ENCODE measurements around the gene ARAP1.

The ARAP1 gene

GRCh38 chr11:72703267-72704008, 48.8 kb downstream of the ARAP1 start:
- DNase-seq = peak in 7 of 14 donors; percentile 9 to 53 (median 34)

GRCh38 chr11:72702577-72703241, 49.5 kb downstream of the ARAP1 start:
- no peak for DNase-seq

- DNase-seq = peak in 1 of 14 donors; percentile 11
These were observed 50.1 kb downstream of the ARAP1 start for GRCh38 chr11:72702096-72702495.

GRCh38 chr11:72701466-72701865, 50.7 kb downstream of the ARAP1 start:
- DNase-seq = no peak

- no peak for DNase-seq
These were observed 52.1 kb downstream of the ARAP1 start for GRCh38 chr11:72700146-72700545.

GRCh38 chr11:72697814-72698213, 54.4 kb downstream of the ARAP1 start:
- no peak for DNase-seq

- no peak for DNase-seq
These were observed 55.1 kb downstream of the ARAP1 start for GRCh38 chr11:72696866-72697700.

GRCh38 chr11:72695354-72695753, 56.9 kb downstream of the ARAP1 start:
- no peak for DNase-seq

- DNase-seq = no peak
These were observed 58.8 kb downstream of the ARAP1 start for GRCh38 chr11:72693271-72693968.

- DNase-seq = no peak
These were observed 59.5 kb downstream of the ARAP1 start for GRCh38 chr11:72692498-72693237.

GRCh38 chr11:72690166-72690565, 62.0 kb downstream of the ARAP1 start:
- DNase-seq = no peak

- DNase-seq = no peak
These were observed 63.3 kb downstream of the ARAP1 start for GRCh38 chr11:72688929-72689328.

- no peak for DNase-seq
These were observed 63.7 kb downstream of the ARAP1 start for GRCh38 chr11:72688486-72688885.

- no peak for DNase-seq
These were observed 64.9 kb downstream of the ARAP1 start for GRCh38 chr11:72687326-72687725.

- DNase-seq = no peak
These were observed 65.5 kb downstream of the ARAP1 start for GRCh38 chr11:72686639-72687220.

GRCh38 chr11:72685560-72686480, 66.4 kb downstream of the ARAP1 start:
- no peak for DNase-seq

GRCh38 chr11:72684236-72684912, 67.8 kb downstream of the ARAP1 start:
- DNase-seq = peak in 3 of 14 donors; percentile 10 to 25 (median 21)

- peak in 9 of 14 donors; percentile 12 to 61 (median 37) for DNase-seq
These were observed 68.4 kb downstream of the ARAP1 start for GRCh38 chr11:72683782-72684200.

- DNase-seq = no peak
These were observed 69.4 kb downstream of the ARAP1 start for GRCh38 chr11:72682858-72683243.

Measured in C1 segment of cervical spinal cord (tissue), 14 donors.